SK-N-MC (cell line): Measurements from ENCODE around the gene ALDH4A1.

Experiments used
- EZH2 ChIP-seq: fragments of 200-600 bp; sonication (generic); IDR thresholded peaks from one replicate; pipeline ENCODE4 v1.6.1; 2017; ENCODE audit warnings: antibody characterized with exemption
- POLR2AphosphoS5 ChIP-seq: IDR thresholded peaks from 2 replicates; pipeline ENCODE4 v1.6.1; 2012; ENCODE audit warnings: mild to moderate bottlenecking, low read depth, low read length, borderline replicate concordance

DNA sequence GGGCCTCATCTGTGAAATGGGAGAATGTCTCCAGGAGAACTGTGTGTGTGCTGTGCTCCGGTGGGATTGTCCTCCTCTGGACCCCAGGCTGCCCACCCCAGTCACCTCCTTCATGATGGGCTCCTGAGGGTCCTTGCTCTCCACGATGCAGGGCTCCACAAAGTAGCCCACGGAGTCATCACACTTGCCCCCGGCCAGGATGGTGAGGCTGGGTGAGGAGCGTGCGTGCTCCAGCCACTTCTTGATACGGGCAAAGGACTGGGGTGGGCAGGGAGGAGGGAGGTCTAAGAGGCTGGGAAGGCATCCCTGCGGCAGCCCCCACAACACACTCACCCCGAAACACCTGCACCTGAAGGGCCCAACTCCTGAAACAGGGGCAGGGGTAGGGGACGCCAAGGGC is 26.1 kb downstream of the ALDH4A1 start:
- no peak for TF ChIP-seq EZH2
- no peak for TF ChIP-seq POLR2AphosphoS5
